Measurements from ENCODE around the gene SPOPL.

SPOPL gene

GRCh38 chr2:138492160-138492559 lies 9.4 kb upstream of the SPOPL start (continued):
- no peak for TF ChIP-seq REST (tag by site-specific recombination; IDR thresholded peaks at IDR 0.05)
- no peak for TF ChIP-seq FEZF1 (tag by site-specific recombination; IDR thresholded peaks at IDR 0.05)
- no peak for TF ChIP-seq ZNF514 (tag by site-specific recombination; IDR thresholded peaks at IDR 0.05)
- TF ChIP-seq ZNF544 (tag by site-specific recombination; IDR thresholded peaks at IDR 0.05), result no peak
- TF ChIP-seq, protein P1, sequence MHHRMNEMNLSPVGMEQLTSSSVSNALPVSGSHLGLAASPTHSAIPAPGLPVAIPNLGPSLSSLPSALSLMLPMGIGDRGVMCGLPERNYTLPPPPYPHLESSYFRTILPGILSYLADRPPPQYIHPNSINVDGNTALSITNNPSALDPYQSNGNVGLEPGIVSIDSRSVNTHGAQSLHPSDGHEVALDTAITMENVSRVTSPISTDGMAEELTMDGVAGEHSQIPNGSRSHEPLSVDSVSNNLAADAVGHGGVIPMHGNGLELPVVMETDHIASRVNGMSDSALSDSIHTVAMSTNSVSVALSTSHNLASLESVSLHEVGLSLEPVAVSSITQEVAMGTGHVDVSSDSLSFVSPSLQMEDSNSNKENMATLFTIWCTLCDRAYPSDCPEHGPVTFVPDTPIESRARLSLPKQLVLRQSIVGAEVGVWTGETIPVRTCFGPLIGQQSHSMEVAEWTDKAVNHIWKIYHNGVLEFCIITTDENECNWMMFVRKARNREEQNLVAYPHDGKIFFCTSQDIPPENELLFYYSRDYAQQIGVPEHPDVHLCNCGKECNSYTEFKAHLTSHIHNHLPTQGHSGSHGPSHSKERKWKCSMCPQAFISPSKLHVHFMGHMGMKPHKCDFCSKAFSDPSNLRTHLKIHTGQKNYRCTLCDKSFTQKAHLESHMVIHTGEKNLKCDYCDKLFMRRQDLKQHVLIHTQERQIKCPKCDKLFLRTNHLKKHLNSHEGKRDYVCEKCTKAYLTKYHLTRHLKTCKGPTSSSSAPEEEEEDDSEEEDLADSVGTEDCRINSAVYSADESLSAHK (tag by site-specific recombination; IDR thresholded peaks at IDR 0.05), result no peak
- TF ChIP-seq ZNF274 (IDR thresholded peaks at IDR 0.05; ENCODE audit: low read length), result no peak
- no peak for TF ChIP-seq ZNF274 (tag by site-specific recombination; IDR thresholded peaks at IDR 0.05; ENCODE audit: borderline replicate concordance)
- TF ChIP-seq ZNF155 (tag by site-specific recombination; IDR thresholded peaks at IDR 0.05), result no peak
- no peak for TF ChIP-seq ZFHX2 (tag by site-specific recombination; conservative IDR thresholded peaks at IDR 0.05)
- TF ChIP-seq ZNF221 (tag by site-specific recombination; IDR thresholded peaks at IDR 0.05; ENCODE audit: borderline replicate concordance), result no peak
- TF ChIP-seq SP7 (tag by site-specific recombination; IDR thresholded peaks at IDR 0.05), result no peak
- TF ChIP-seq ZNF184 (tag by site-specific recombination; IDR thresholded peaks at IDR 0.05), result no peak
- no peak for TF ChIP-seq TCF7L2 (IDR thresholded peaks at IDR 0.05; ENCODE audit: borderline replicate concordance, low read depth, low read length)

GRCh38 chr2:138493334-138493733 lies 8.2 kb upstream of the SPOPL start:
- no peak overlapping the region for H3K4me3 ChIP-seq (ENCODE audit: low read depth, low read length)
- ChIA-PET CTCF (no interaction called here), POLR2A (no interaction called here)
- no peaks in the 10 kb centered on the region for H3K4me1 ChIP-seq (ENCODE audit: control insufficient read depth, insufficient read depth, low read length)
- H3K9me3 ChIP-seq (ENCODE audit: control insufficient read depth, insufficient read depth, low read depth, low read length), result no peaks in the 10 kb centered on the region
- no peak for TF ChIP-seq ZNF19 (tag by site-specific recombination; IDR thresholded peaks at IDR 0.05; ENCODE audit: low read depth)
- TF ChIP-seq ZIC2 (tag by site-specific recombination; IDR thresholded peaks at IDR 0.05), result peak; percentile 48
- TF ChIP-seq ZNF121 (tag by site-specific recombination; IDR thresholded peaks at IDR 0.05), result no peak
- TF ChIP-seq REPIN1 (tag by site-specific recombination; IDR thresholded peaks at IDR 0.05; ENCODE audit: low read depth), result no peak
- TF ChIP-seq ZNF169 (tag by site-specific recombination; IDR thresholded peaks at IDR 0.05), result no peak
- TF ChIP-seq RBAK (tag by site-specific recombination; IDR thresholded peaks at IDR 0.05), result no peak
- H3K27ac ChIP-seq (ENCODE audit: extremely low read depth, low read depth, low read length), result no peak overlapping the region
- H3K36me3 ChIP-seq (ENCODE audit: control insufficient read depth in 2 of 2, insufficient read depth in 1 of 2, low read length in 2 of 2), result peaks cover 0 to 8% of the 10 kb centered on the region in 2 experiments; a peak in 1 of 3 replicates

DNA sequence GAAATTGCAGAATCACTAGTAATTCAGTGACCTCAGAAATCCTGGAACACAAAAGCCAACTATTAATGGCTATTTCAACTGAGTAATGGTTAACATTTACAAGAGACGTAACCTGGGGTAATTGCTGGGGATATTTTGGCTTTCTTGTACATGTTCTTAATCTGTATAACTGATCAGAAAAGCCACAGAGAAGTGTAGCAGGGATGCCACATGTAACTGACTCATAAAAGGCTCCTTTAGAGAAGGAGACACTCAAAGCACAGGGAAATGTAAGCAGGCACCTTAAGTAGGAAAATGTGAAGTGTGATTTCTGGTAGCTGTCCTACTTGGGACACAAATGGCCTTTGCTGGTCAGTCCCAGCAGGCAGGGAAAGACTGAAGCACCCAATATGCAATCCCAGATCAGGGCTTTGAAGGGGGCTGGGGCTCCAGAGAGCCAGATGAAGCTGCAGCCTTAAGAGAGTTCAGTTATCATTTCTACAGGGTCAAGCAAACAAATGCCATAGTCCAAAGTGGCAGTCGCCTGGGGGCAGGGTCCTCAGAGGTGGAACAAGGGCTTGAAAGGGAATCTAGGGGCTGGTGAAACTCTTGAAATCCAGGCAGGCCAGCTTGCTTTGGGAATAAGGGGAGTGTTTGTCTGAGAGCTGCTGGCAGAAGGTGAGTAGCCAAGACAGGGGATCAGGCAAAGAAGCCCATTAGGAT lies 7.2 kb upstream of the SPOPL start:
- POLR2A ChIA-PET, result no interaction called here
- no peaks in the 10 kb centered on the region for H3K4me1 ChIP-seq (ENCODE audit: control insufficient read depth, insufficient read depth, low read length)
- CTCF ChIA-PET, result no interaction called here

More for the DNA sequence above, 7.2 kb upstream of the SPOPL start:
- Histone ChIP-seq H3K4me3 (ENCODE audit: low read depth, low read length) (no peak overlapping the region), H3K36me3 (ENCODE audit: control insufficient read depth in 2 of 2, insufficient read depth in 1 of 2, low read length in 2 of 2) (peaks cover 0 to 8% of the 10 kb centered on the region in 2 experiments; a peak in 1 of 3 replicates), H3K9me3 (ENCODE audit: control insufficient read depth, insufficient read depth, low read depth, low read length) (no peaks in the 10 kb centered on the region), H3K27ac (ENCODE audit: extremely low read depth, low read depth, low read length) (no peak overlapping the region)
- TF ChIP-seq ZNF114 (tag by site-specific recombination; IDR thresholded peaks at IDR 0.05) (no peak), ZIC2 (tag by site-specific recombination; IDR thresholded peaks at IDR 0.05) (no peak), ZNF510 (tag by site-specific recombination; IDR thresholded peaks at IDR 0.05; ENCODE audit: insufficient replicate concordance) (no peak), ZNF157 (tag by site-specific recombination; IDR thresholded peaks at IDR 0.05) (no peak), ZNF544 (tag by site-specific recombination; IDR thresholded peaks at IDR 0.05) (no peak), ZNF174 (tag by site-specific recombination; IDR thresholded peaks at IDR 0.05) (no peak), ZNF701 (tag by site-specific recombination; IDR thresholded peaks at IDR 0.05) (no peak), ZNF629 (tag by site-specific recombination; IDR thresholded peaks at IDR 0.05) (no peak), ZNF184 (tag by site-specific recombination; IDR thresholded peaks at IDR 0.05) (no peak), ZNF423 (tag by site-specific recombination; IDR thresholded peaks at IDR 0.05) (no peak), ZNF626 (tag by site-specific recombination; IDR thresholded peaks at IDR 0.05) (no peak), TCF7L2 (IDR thresholded peaks at IDR 0.05; ENCODE audit: borderline replicate concordance, low read depth, low read length) (no peak)
- TF ChIP-seq, protein P2, sequence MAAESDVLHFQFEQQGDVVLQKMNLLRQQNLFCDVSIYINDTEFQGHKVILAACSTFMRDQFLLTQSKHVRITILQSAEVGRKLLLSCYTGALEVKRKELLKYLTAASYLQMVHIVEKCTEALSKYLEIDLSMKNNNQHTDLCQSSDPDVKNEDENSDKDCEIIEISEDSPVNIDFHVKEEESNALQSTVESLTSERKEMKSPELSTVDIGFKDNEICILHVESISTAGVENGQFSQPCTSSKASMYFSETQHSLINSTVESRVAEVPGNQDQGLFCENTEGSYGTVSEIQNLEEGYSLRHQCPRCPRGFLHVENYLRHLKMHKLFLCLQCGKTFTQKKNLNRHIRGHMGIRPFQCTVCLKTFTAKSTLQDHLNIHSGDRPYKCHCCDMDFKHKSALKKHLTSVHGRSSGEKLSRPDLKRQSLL (tag by site-specific recombination; IDR thresholded peaks at IDR 0.05), result no peak
